ENCODE results near the gene BLOC1S3. TPM values are rescaled to one million over a fixed set of nuclear protein-coding genes. Genes with fewer than 3 reads are reported as not detected.

Gene BLOC1S3
- total RNA-seq, 2 donors from 2014 or later: 10.4 to 15.9 TPM

GRCh38 chr19:45152504-45153338 lies 25.9 kb upstream of the BLOC1S3 start:
- H3K27me3 ChIP-seq: peaks cover 34% of the 10 kb centered on the region
- H3K36me3 ChIP-seq: no peaks in the 10 kb centered on the region
- peak overlapping the region; percentile 25 for H3K4me3 ChIP-seq
- intact Hi-C loops (cut with DNase I): no loop called here
- peaks cover 22% of the 10 kb centered on the region for H3K4me1 ChIP-seq
- peak; percentile 48 for DNase-seq
- no peak overlapping the region for H3K27ac ChIP-seq
- H3K9ac ChIP-seq (ENCODE audit: low read depth in 2 of 2, low read length in 2 of 2): peak overlapping the region in 1 of 2 donors; percentile 35
- no peaks in the 10 kb centered on the region for H3K9me3 ChIP-seq
- TF ChIP-seq CTCF (IDR thresholded peaks at IDR 0.05): no peak

GRCh38 chr19:45153339-45154063 lies 25.1 kb upstream of the BLOC1S3 start:
- TF ChIP-seq CTCF (IDR thresholded peaks at IDR 0.05): no peak
- Histone ChIP-seq H3K9me3 (no peaks in the 10 kb centered on the region), H3K4me3 (peak overlapping the region; percentile 25), H3K36me3 (no peaks in the 10 kb centered on the region), H3K4me1 (peaks cover 22% of the 10 kb centered on the region), H3K9ac (ENCODE audit: low read depth in 2 of 2, low read length in 2 of 2) (peak overlapping the region in 1 of 2 donors; percentile 12), H3K27me3 (peaks cover 34% of the 10 kb centered on the region), H3K27ac (no peak overlapping the region)
- DNase-seq: peak; percentile 35
- intact Hi-C loops (cut with DNase I): no loop called here

DNA sequence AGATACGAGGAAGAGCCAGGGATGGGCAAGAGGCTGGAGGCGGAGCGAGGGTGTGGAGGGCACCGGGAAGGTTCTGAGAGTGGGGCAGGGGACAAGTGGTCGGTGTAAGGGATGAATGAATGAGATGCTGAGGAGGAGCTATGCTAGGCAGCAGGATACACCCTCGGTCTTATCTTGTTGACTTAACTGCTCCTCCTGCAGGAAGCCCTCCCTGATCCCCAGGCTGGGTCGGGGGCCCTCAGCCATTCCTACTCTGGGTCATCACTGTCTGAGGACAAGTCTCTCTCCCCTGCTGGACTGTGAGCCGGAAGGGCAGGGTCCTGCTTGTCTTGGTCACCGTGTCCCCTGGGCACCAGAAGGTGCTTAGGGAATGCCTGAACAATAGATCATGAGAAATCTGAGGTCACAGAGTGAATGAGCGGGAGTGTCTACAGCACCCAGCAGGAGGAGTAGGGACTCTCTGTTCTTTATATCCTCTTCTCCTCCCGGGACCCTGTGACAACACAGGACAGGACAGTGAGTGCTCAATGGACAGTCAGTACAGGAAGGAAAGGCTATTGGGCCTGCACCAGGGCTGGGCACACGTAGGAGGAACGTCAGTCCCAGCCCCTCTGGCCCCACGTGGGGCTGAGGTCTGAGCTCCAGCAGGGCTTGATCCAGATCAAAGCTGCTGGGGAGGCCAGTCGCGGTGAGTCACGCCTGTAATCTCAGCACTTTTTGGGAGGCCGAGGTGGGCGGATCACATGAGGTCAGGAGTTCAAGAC lies 24.3 kb upstream of the BLOC1S3 start:
- H3K27me3 ChIP-seq: peaks cover 34% of the 10 kb centered on the region
- H3K36me3 ChIP-seq: no peaks in the 10 kb centered on the region
- no peak overlapping the region for H3K4me3 ChIP-seq
- DNase-seq: no peak
- H3K9ac ChIP-seq (ENCODE audit: low read depth in 2 of 2, low read length in 2 of 2): no peak overlapping the region
- TF ChIP-seq CTCF (IDR thresholded peaks at IDR 0.05): no peak
- H3K27ac ChIP-seq: no peak overlapping the region
- H3K9me3 ChIP-seq: no peaks in the 10 kb centered on the region
- peaks cover 22% of the 10 kb centered on the region for H3K4me1 ChIP-seq
- intact Hi-C loops (cut with DNase I): no loop called here

GRCh38 chr19:45156011-45156630 lies 22.5 kb upstream of the BLOC1S3 start:
- peaks cover 22% of the 10 kb centered on the region for H3K4me1 ChIP-seq
- H3K9me3 ChIP-seq: no peaks in the 10 kb centered on the region
- no peak overlapping the region for H3K27ac ChIP-seq
- TF ChIP-seq CTCF (IDR thresholded peaks at IDR 0.05): no peak
- H3K27me3 ChIP-seq: peaks cover 31% of the 10 kb centered on the region
- H3K4me3 ChIP-seq: no peak overlapping the region
- no peak for DNase-seq
- no peak overlapping the region for H3K9ac ChIP-seq (ENCODE audit: low read depth in 2 of 2, low read length in 2 of 2)
- no peaks in the 10 kb centered on the region for H3K36me3 ChIP-seq
- intact Hi-C loops (cut with DNase I): no loop called here

GRCh38 chr19:45156751-45157150 lies 21.8 kb upstream of the BLOC1S3 start:
- H3K27ac ChIP-seq: no peak overlapping the region
- no peak overlapping the region for H3K4me3 ChIP-seq
- intact Hi-C loops (cut with DNase I): no loop called here
- peaks cover 21% of the 10 kb centered on the region for H3K4me1 ChIP-seq
- no peaks in the 10 kb centered on the region for H3K36me3 ChIP-seq
- DNase-seq: peak; percentile 36
- no peak for TF ChIP-seq CTCF (IDR thresholded peaks at IDR 0.05)
- H3K9ac ChIP-seq (ENCODE audit: low read depth in 2 of 2, low read length in 2 of 2): peak overlapping the region in 1 of 2 donors; percentile 38
- H3K27me3 ChIP-seq: peaks cover 31% of the 10 kb centered on the region
- H3K9me3 ChIP-seq: no peaks in the 10 kb centered on the region

Data from colonic mucosa (tissue), 4 donors.